K562 (cell line): ENCODE measurements around the gene ATOSA. TPM values are rescaled to one million over a fixed set of nuclear protein-coding genes. Genes with fewer than 3 reads are reported as not detected.

Experiments
- ATAC-seq: fragments of 200-7000 bp; cut with Tn5 transposase; 3 replicates; pipeline ENCODE4 v1.9.1; 2020; ENCODE audit warnings: moderate library complexity
- BruUV-seq: library from RNA; stranded (reverse); fragments of 400-500 nt; replicated peaks from 2 replicates; lab custom pipeline; 2021; lab: Mats Ljungman, UMichigan
- CTCF ChIA-PET: fragments of 300-600 bp; formaldehyde crosslinking; extraction: SDS; loops from one replicate; lab custom pipeline; 2021; ENCODE audit warnings: low intra/inter-chr PET ratio; lab: Yijun Ruan, JAX
- POLR2A ChIA-PET: fragments of 300-600, 350-650 bp; sonication (Branson Sonifier 250); formaldehyde crosslinking; extraction: SDS; loops from one replicate; lab custom pipeline; 2021; ENCODE audit warnings: antibody characterized with exemption, inconsistent platforms; lab: Yijun Ruan, JAX
- DNase-seq, 4 experiments: peaks; one replicate each; pipeline versions ENCODE4 v3.0.0 to v3.0.0-alpha.2; 2011 to 2018; ENCODE audit warnings: low spot score in 3 of 4, mixed read lengths in 3 of 4; ENCODE audit errors: extremely low read depth in 1 of 4
- FAIRE-seq: peaks from 2 replicates; lab custom pipeline; 2011; peaks lifted over from hg19 to GRCh38; lab: Jason Lieb, UNC
- H2AFZ ChIP-seq: 2 replicates; pipeline ENCODE4 v1.6.0; 2011; ENCODE audit warnings: low read depth, low read length, control low read depth, inconsistent platforms
- H3K27ac ChIP-seq: fragments of 200-600 bp; 3 replicates; pipeline ENCODE4 v1.8.0; 2011; ENCODE audit warnings: low read depth, mild to moderate bottlenecking, control low read depth, inconsistent platforms, low read length, moderate library complexity, mixed read lengths; ENCODE audit errors: extremely low read depth
- H3K27me3 ChIP-seq, 2 experiments: fragments of 300-600 bp in 1 of 2; 2 replicates in 1 of 2; 3 replicates in 1 of 2; pipeline versions ENCODE4 v1.6.0 to v1.8.0; 2011; ENCODE audit warnings: inconsistent platforms in 2 of 2, low read length in 2 of 2, mild to moderate bottlenecking in 1 of 2, mixed read lengths in 1 of 2, moderate library complexity in 1 of 2; ENCODE audit not compliant: control insufficient read depth in 2 of 2, insufficient read depth in 2 of 2
- H3K36me3 ChIP-seq: fragments of 300-600 bp; 3 replicates; pipeline ENCODE4 v1.8.0; 2011; ENCODE audit warnings: mild to moderate bottlenecking, low read length, inconsistent platforms; ENCODE audit not compliant: control insufficient read depth, insufficient read depth
- H3K4me1 ChIP-seq, 2 experiments: fragments of 200-600 bp in 1 of 2; replicated peaks in 1 of 2; 2 replicates in 1 of 2; 3 replicates in 1 of 2; pipeline versions ENCODE4 v1.5.1 to v1.8.0; 2011; ENCODE audit warnings: inconsistent platforms in 2 of 2, low read length in 2 of 2, mild to moderate bottlenecking in 1 of 2, mixed read lengths in 1 of 2, moderate library complexity in 1 of 2; ENCODE audit not compliant: control insufficient read depth in 2 of 2, insufficient read depth in 2 of 2
- H3K4me2 ChIP-seq: 2 replicates; pipeline ENCODE4 v1.6.1; 2011; ENCODE audit warnings: low read length, control low read depth, inconsistent platforms, mixed read lengths; ENCODE audit not compliant: insufficient read depth
- H3K4me3 ChIP-seq: fragments of 200-600 bp; sonication (generic), shearing (Covaris generic); 2 replicates; pipeline ENCODE4 v1.5.1; 2016; ENCODE audit warnings: control low read depth, inconsistent platforms
- H3K79me2 ChIP-seq: fragments of 200-600 bp; 3 replicates; pipeline ENCODE4 v1.8.0; 2011; ENCODE audit warnings: low read length, inconsistent platforms; ENCODE audit not compliant: control insufficient read depth, insufficient read depth
- H3K9ac ChIP-seq, 2 experiments: 2 replicates each; pipeline versions ENCODE4 v1.6.0 to v1.6.1; 2011; ENCODE audit warnings: low read depth in 2 of 2, low read length in 2 of 2, control low read depth in 1 of 2, inconsistent platforms in 1 of 2, mild to moderate bottlenecking in 1 of 2, mixed read lengths in 1 of 2; ENCODE audit not compliant: insufficient read depth in 1 of 2
- H3K9me1 ChIP-seq: one replicate; pipeline ENCODE4 v1.6.0; 2011; ENCODE audit warnings: inconsistent platforms, mild to moderate bottlenecking, low read length, moderate library complexity; ENCODE audit not compliant: control insufficient read depth, insufficient read depth
- H3K9me3 ChIP-seq: replicated peaks from 2 replicates; pipeline ENCODE4 v1.5.1; 2011; ENCODE audit warnings: low read depth, low read length, inconsistent platforms; ENCODE audit not compliant: control insufficient read depth, insufficient read depth
- H4K20me1 ChIP-seq: replicated peaks from 2 replicates; pipeline ENCODE4 v1.6.1; 2011; ENCODE audit warnings: low read length, inconsistent platforms, mixed read lengths; ENCODE audit not compliant: control insufficient read depth, insufficient read depth
- BRCA1 ChIP-seq, 2 experiments: fragments of 450-650 bp in 1 of 2; sonication (generic) in 1 of 2; formaldehyde crosslinking in 1 of 2; IDR thresholded peaks; 2 replicates each; pipeline versions ENCODE4 v1.5.0 to v1.6.1; 2017 to 2020; ENCODE audit warnings: mild to moderate bottlenecking in 1 of 2, missing genetic modification reagents in 1 of 2
- KLF6 ChIP-seq: fragments of 250-450 bp; sonication (Bioruptor Pico); IDR thresholded peaks from 2 replicates; pipeline ENCODE4 v1.4.0; 2020; ENCODE audit warnings: mild to moderate bottlenecking, moderate library complexity, borderline replicate concordance
- NEUROD1 ChIP-seq: fragments of 150-350 bp; IDR thresholded peaks from 2 replicates; pipeline ENCODE4 v1.6.1; 2014; ENCODE audit warnings: borderline replicate concordance, low read length, low read depth; ENCODE audit not compliant: partially characterized antibody
- NFIX ChIP-seq: fragments of 250-450 bp; sonication (Bioruptor Pico); IDR thresholded peaks from 2 replicates; pipeline ENCODE4 v1.4.0; 2020; ENCODE audit warnings: low read depth, mild to moderate bottlenecking, moderate library complexity
- SMARCE1 ChIP-seq: fragments of 450-650 bp; IDR thresholded peaks from 2 replicates; pipeline ENCODE4 v1.7.1; 2016; ENCODE audit warnings: mild to moderate bottlenecking
- XRCC4 ChIP-seq: IDR thresholded peaks from one replicate; pipeline ENCODE4 v1.6.1; 2011; ENCODE audit not compliant: insufficient read depth, insufficient read length; ENCODE audit errors: extremely low read depth
- in situ Hi-C: fragments of 300-500 bp; cut with MboI; formaldehyde crosslinking; loops from 4 replicates; pipeline ENCODE4 v1.15.0; 2018; ENCODE audit warnings: inconsistent platforms, mixed read lengths
- intact Hi-C: fragments of 100-400 bp; cut with micrococcal nuclease; formaldehyde crosslinking; loops from 2 replicates; pipeline ENCODE4 v1.14.2; 2022
- polyA plus RNA-seq, 8 experiments: library from polyadenylated mRNA; depleted of rRNA in 4 of 8; stranded (reverse) in 5 of 8; unstranded in 3 of 8; fragments of >200 nt; fragmentation: Nextera tagmentation in 2 of 8; fragmentation: Illumina TruSeq in 1 of 8; extraction: Ambion mirVana in 2 of 8; extraction: Trizol in 1 of 8; gene quantifications; 2 replicates each; pipeline versions ENCODE4 v1.2.1 to v1.2.3, GENCODE V29; 2011 to 2014; ENCODE audit warnings: inconsistent platforms in 1 of 8, missing spikeins in 1 of 8
- total RNA-seq, 7 experiments: library from RNA; depleted of rRNA in 6 of 7; stranded (reverse); fragments of >200 nt in 6 of 7; fragmentation: Illumina TruSeq in 2 of 7; extraction: Trizol in 2 of 7; gene quantifications; 2 replicates each; pipeline versions ENCODE4 v1.2.1 to v1.2.3, GENCODE V29; 2011 to 2021; ENCODE audit warnings: low replicate concordance in 1 of 7
- TF ChIP-seq, protein P1 (sequence below): fragments of 450-650 bp; formaldehyde crosslinking; IDR thresholded peaks from 2 replicates; pipeline ENCODE4 v1.4.0; 2020; ENCODE audit warnings: mild to moderate bottlenecking
- TF ChIP-seq, protein P2 (sequence below): sonication (generic); formaldehyde crosslinking; IDR thresholded peaks from 2 replicates; pipeline ENCODE4 v1.4.0; 2020; ENCODE audit warnings: mild to moderate bottlenecking, missing genetic modification reagents

Gene ATOSA
- total and polyA plus RNA-seq, 9 of the 15 experiments (the other 6 are each of a cell fraction or from before 2014, with no cell fraction given), result 2.0 to 6.1 (median 3.9) TPM

DNA sequence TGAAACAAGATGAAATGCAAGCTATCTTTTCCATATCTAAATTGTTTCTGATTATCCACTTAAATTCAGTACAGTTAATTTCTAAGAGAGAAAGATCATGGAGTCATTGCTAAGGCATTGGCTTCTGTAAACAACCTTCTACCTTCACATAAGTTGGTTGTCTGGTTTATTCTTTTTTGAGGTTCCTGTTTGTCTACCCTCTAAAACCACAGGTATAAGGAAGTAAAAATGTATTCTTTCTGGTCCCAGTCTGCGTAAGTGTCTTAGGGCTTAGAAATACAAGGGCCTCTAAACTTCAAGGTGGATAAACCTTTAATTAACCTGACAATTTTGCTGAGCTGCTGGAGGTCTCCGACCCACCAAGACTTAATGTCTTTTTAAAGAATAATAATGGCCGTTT lies 3.6 kb upstream of the ATOSA start (continued):
- TF ChIP-seq NEUROD1 (no peak), BRCA1 (IDR thresholded peaks at IDR 0.05) (no peak), BRCA1 (CRISPR knock-in tag; IDR thresholded peaks at IDR 0.05) (no peak)

DNA sequence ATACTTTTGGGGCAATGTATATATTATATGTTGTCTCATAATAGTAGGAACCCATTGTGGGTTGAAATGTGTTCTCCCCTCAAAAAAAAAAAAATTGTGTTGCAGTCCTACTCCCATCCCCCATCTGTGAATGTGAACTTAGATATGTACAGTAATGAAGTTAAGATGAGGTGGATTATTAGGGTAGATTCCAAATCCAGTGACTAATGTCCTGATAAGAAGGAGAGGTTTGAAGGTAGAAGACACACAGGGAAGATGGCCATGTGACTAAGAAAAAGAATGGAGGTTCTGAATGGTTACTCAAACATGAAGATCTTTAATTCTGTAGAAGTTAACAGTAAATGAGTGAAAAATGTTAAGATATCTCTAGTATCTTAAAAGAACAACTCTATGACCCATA lies 3.0 kb upstream of the ATOSA start:
- TF ChIP-seq NFIX (CRISPR knock-in tag), result no peak
- TF ChIP-seq, protein P1, sequence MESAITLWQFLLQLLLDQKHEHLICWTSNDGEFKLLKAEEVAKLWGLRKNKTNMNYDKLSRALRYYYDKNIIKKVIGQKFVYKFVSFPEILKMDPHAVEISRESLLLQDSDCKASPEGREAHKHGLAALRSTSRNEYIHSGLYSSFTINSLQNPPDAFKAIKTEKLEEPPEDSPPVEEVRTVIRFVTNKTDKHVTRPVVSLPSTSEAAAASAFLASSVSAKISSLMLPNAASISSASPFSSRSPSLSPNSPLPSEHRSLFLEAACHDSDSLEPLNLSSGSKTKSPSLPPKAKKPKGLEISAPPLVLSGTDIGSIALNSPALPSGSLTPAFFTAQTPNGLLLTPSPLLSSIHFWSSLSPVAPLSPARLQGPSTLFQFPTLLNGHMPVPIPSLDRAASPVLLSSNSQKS (CRISPR knock-in tag), result no peak
- TF ChIP-seq, protein P2, sequence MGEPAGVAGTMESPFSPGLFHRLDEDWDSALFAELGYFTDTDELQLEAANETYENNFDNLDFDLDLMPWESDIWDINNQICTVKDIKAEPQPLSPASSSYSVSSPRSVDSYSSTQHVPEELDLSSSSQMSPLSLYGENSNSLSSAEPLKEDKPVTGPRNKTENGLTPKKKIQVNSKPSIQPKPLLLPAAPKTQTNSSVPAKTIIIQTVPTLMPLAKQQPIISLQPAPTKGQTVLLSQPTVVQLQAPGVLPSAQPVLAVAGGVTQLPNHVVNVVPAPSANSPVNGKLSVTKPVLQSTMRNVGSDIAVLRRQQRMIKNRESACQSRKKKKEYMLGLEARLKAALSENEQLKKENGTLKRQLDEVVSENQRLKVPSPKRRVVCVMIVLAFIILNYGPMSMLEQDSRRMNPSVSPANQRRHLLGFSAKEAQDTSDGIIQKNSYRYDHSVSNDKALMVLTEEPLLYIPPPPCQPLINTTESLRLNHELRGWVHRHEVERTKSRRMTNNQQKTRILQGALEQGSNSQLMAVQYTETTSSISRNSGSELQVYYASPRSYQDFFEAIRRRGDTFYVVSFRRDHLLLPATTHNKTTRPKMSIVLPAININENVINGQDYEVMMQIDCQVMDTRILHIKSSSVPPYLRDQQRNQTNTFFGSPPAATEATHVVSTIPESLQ (CRISPR knock-in tag), result no peak
- no peak for TF ChIP-seq XRCC4
- TF ChIP-seq SMARCE1, result no peak
- TF ChIP-seq KLF6 (CRISPR knock-in tag), result no peak
- ChIA-PET POLR2A (interaction anchor here (1.3 to 1.7 kb wide), 2 partner anchors 9 to 12 kb away, joined by 3 to 4 read pairs; no protein-coding TSS in a partner anchor), CTCF (no interaction called here)
- Histone ChIP-seq H3K27ac (no peak overlapping the region), H2AFZ (no peak overlapping the region), H3K4me1 (peaks cover 10 to 14% of the 10 kb centered on the region in 2 experiments; a peak in 4 of 5 replicates), H3K4me2 (no peak overlapping the region), H3K4me3 (no peak overlapping the region), H4K20me1 (no peaks in the 10 kb centered on the region), H3K27me3 (no peaks in the 10 kb centered on the region; a peak in 2 of 5 replicates), H3K79me2 (no peaks in the 10 kb centered on the region), H3K9ac (no peak overlapping the region), H3K9me1 (no peaks in the 10 kb centered on the region), H3K9me3 (no peaks in the 10 kb centered on the region), H3K36me3 (no peaks in the 10 kb centered on the region)
- FAIRE-seq (no peak), DNase-seq (no peak), ATAC-seq (no peak)
- no TSS peak for BruUV-seq
- intact Hi-C loops, result no loop called here
- in situ Hi-C loops, result no loop called here
